HEK293 (cell line): ENCODE measurements around the gene BTK.

ENCODE experiments used
- ZBTB1 ChIP-seq: fragments of 450-650 bp; formaldehyde crosslinking; IDR thresholded peaks from 2 replicates; pipeline ENCODE4 v1.5.1; 2016; ENCODE audit warnings: missing biosample characterization, missing genetic modification characterization
- ZNF184 ChIP-seq: fragments of 450-650 bp; IDR thresholded peaks from 2 replicates; pipeline ENCODE4 v1.5.1; 2018; ENCODE audit warnings: missing biosample characterization, mild to moderate bottlenecking, missing genetic modification characterization
- ZNF19 ChIP-seq: fragments of 450-650 bp; formaldehyde crosslinking; IDR thresholded peaks from 2 replicates; pipeline ENCODE4; 2016; ENCODE audit warnings: missing biosample characterization, missing genetic modification characterization, low read depth
- ZNF416 ChIP-seq: fragments of 450-650 bp; formaldehyde crosslinking; IDR thresholded peaks from 2 replicates; pipeline ENCODE4 v1.5.1; 2016; ENCODE audit warnings: missing biosample characterization, missing genetic modification characterization
- TF ChIP-seq, protein P1 (sequence below): fragments of 450-650 bp; formaldehyde crosslinking; IDR thresholded peaks from 2 replicates; pipeline ENCODE4 v1.5.1; 2016; ENCODE audit warnings: missing biosample characterization, missing genetic modification characterization
- TF ChIP-seq, protein P2 (sequence below): fragments of 450-650 bp; formaldehyde crosslinking; IDR thresholded peaks from 2 replicates; pipeline ENCODE4 v1.5.1; 2016; ENCODE audit warnings: missing biosample characterization, missing genetic modification characterization

DNA sequence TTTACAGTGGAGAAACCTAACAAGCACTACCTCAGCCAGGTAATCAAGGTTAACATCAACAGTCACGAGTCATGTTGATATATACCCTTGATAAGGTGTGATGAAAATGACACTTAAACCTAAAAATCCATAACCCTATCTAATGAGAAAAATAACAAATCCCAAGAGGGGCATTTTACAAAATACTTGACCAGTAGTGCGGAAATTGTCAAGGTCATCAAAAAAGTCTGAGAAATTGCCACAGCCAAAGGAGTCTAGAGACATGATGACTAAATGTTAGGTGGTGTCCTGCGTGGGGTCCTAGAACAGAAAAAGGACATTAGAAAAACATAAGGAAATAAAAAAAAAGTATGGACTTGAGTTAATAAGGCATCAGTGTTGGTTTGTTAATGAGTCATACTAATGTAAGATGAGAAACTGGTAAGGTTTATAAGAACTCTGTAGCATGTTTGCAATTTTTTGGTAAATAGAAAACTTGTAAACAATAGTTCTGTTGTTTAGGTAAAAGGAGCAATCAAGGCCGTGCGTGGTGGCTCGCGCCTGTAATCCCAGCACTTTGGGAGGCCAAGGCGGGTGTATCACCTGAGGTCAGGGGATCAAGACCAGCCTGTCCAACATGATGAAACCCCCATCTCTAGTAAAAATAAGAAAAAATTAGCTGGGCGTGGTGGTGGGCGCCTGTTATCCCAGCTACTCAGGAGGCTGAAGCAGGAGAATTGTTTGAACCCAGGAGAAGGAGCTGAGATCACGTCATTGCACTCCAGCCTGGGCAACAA is 7.7 kb upstream of the BTK start:
- TF ChIP-seq ZBTB1 (tag by site-specific recombination) (no peak), ZNF19 (no peak), ZNF416 (tag by site-specific recombination) (no peak), ZNF184 (no peak)
- TF ChIP-seq, protein P1, sequence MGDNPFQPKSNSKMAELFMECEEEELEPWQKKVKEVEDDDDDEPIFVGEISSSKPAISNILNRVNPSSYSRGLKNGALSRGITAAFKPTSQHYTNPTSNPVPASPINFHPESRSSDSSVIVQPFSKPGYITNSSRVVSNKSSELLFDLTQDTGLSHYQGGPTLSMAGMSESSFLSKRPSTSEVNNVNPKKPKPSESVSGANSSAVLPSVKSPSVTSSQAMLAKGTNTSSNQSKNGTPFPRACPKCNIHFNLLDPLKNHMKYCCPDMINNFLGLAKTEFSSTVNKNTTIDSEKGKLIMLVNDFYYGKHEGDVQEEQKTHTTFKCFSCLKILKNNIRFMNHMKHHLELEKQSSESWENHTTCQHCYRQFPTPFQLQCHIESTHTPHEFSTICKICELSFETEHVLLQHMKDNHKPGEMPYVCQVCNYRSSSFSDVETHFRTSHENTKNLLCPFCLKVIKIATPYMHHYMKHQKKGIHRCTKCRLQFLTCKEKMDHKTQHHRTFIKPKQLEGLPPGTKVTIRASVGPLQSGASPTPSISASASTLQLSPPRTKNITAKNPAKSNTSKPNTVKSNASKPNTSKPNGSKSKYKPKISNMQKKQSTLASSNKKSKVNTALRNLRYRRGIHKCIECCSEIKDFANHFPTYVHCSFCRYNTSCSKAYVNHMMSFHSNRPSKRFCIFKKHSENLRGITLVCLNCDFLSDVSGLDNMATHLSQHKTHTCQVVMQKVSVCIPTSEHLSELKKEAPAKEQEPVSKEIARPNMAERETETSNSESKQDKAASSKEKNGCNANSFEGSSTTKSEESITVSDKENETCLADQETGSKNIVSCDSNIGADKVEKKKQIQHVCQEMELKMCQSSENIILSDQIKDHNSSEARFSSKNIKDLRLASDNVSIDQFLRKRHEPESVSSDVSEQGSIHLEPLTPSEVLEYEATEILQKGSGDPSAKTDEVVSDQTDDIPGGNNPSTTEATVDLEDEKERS (tag by site-specific recombination): no peak
- TF ChIP-seq, protein P2, sequence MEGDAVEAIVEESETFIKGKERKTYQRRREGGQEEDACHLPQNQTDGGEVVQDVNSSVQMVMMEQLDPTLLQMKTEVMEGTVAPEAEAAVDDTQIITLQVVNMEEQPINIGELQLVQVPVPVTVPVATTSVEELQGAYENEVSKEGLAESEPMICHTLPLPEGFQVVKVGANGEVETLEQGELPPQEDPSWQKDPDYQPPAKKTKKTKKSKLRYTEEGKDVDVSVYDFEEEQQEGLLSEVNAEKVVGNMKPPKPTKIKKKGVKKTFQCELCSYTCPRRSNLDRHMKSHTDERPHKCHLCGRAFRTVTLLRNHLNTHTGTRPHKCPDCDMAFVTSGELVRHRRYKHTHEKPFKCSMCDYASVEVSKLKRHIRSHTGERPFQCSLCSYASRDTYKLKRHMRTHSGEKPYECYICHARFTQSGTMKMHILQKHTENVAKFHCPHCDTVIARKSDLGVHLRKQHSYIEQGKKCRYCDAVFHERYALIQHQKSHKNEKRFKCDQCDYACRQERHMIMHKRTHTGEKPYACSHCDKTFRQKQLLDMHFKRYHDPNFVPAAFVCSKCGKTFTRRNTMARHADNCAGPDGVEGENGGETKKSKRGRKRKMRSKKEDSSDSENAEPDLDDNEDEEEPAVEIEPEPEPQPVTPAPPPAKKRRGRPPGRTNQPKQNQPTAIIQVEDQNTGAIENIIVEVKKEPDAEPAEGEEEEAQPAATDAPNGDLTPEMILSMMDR: no peak
